ENCODE results near the gene IRF9.

DNA sequence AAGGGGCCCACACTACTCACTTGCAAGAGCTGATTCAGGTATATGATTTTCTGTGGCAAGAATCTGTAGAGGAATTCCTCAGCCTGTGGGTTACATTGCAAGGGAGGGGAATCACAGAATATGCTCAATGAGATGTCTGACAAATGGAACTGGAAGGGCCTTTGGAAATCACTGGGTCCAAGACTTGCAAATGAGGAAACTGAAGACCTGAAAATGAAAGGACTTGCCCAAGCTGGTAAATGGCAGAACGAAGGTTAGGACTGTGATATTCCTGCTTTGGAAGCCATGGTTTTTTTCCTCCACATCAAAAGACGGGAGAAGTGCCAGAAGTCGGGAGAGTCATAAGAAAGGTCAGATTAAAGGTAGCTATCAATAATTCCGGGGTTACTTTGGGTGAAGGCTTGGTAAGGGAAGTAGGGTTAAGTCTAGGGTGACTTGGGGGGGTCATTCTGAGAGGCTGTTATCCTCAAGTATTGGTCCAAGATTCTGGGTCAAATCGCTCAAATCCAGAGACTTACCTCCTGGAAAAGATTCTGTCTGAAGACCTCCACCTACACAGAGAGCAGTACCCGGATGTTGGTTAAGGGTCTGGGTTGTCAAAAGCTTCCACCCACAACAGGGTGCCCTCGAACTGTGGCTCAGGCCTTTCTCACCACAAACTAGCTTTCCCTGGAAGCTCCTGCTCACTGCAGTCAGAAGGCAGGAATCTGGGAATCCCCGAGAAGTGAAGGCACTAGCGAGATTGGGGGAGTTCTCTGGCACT is 15.2 kb upstream of the IRF9 start:
- TF ChIP-seq POLR2A (IDR thresholded peaks at IDR 0.05; ENCODE audit: low read depth, low read length) (no peak), CTCF (conservative IDR thresholded peaks at IDR 0.05; ENCODE audit: low read depth, low read length) (no peak), MXI1 (IDR thresholded peaks at IDR 0.05; ENCODE audit: borderline replicate concordance, low read depth, low read length) (no peak), NFE2L2 (IDR thresholded peaks at IDR 0.05; ENCODE audit: low read depth, low read length) (no peak), BHLHE40 (IDR thresholded peaks at IDR 0.05; ENCODE audit: low read depth, low read length) (no peak), RAD21 (IDR thresholded peaks at IDR 0.05; ENCODE audit: low read length) (no peak), CEBPB (IDR thresholded peaks at IDR 0.05; ENCODE audit: low read depth, low read length) (no peak), SMC3 (IDR thresholded peaks at IDR 0.05; ENCODE audit: low read depth, low read length) (no peak), MAZ (IDR thresholded peaks at IDR 0.05; ENCODE audit: borderline replicate concordance, low read depth, low read length) (no peak), RFX5 (IDR thresholded peaks at IDR 0.05; ENCODE audit: low read depth, low read length) (no peak), RCOR1 (IDR thresholded peaks at IDR 0.05; ENCODE audit: insufficient replicate concordance, low read length) (no peak)
- TF ChIP-seq, protein P1, sequence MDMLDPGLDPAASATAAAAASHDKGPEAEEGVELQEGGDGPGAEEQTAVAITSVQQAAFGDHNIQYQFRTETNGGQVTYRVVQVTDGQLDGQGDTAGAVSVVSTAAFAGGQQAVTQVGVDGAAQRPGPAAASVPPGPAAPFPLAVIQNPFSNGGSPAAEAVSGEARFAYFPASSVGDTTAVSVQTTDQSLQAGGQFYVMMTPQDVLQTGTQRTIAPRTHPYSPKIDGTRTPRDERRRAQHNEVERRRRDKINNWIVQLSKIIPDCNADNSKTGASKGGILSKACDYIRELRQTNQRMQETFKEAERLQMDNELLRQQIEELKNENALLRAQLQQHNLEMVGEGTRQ (IDR thresholded peaks at IDR 0.05; ENCODE audit: low read depth, low read length) = no peak

All from IMR-90 (cell line).